Heart left ventricle (tissue), 16 donors: Measurements from ENCODE around the gene ADAMTS7. TPM values are rescaled to one million over a fixed set of nuclear protein-coding genes. Genes with fewer than 3 reads are reported as not detected.

Experiments
- ATAC-seq, 4 donors: fragments of 200-7000 bp; cut with Tn5 transposase; one replicate each; pipeline ENCODE4 v1.9.1; 2020 to 2022; ENCODE audit warnings: moderate library complexity in 4 of 4, mild to moderate bottlenecking in 3 of 4, moderate number of reproducible peaks in 1 of 4
- DNase-seq, 5 donors: peaks; one replicate each; pipeline ENCODE4 v3.0.0-alpha.2; 2020
- H3K27ac ChIP-seq, 12 donors: fragments of 200-600 bp; sonication (generic) in 4 of 12; one replicate each; pipeline versions ENCODE4 v1.5.0 to v1.8.0; 2016 to 2022; ENCODE audit warnings: mild to moderate bottlenecking in 2 of 12
- H3K27me3 ChIP-seq, 9 donors: fragments of 200-600 bp; sonication (generic) in 2 of 9; one replicate each; pipeline versions ENCODE4 v1.5.1 to v1.8.0; 2016 to 2022; ENCODE audit warnings: mild to moderate bottlenecking in 3 of 9
- H3K36me3 ChIP-seq, 9 donors: fragments of 200-600 bp; sonication (generic) in 2 of 9; one replicate each; pipeline versions ENCODE4 v1.5.0 to v1.8.0; 2018 to 2022; ENCODE audit warnings: mild to moderate bottlenecking in 2 of 9
- H3K4me1 ChIP-seq, 12 donors: fragments of 200-600 bp; sonication (generic) in 4 of 12; one replicate each; pipeline versions ENCODE4 v1.5.0 to v1.8.0; 2016 to 2022; ENCODE audit warnings: mild to moderate bottlenecking in 3 of 12
- H3K4me3 ChIP-seq, 12 donors: fragments of 200-600 bp; sonication (generic) in 4 of 12; one replicate each; pipeline versions ENCODE4 v1.5.0 to v1.8.0; 2017 to 2022; ENCODE audit warnings: mild to moderate bottlenecking in 9 of 12, moderate library complexity in 4 of 12
- H3K9me3 ChIP-seq, 12 donors: fragments of 200-600 bp; sonication (generic) in 4 of 12; one replicate each; pipeline versions ENCODE4 v1.5.0 to v1.8.0; 2016 to 2022; ENCODE audit warnings: mild to moderate bottlenecking in 1 of 12
- POLR2A ChIP-seq, 2 donors: fragments of 450-650 bp; IDR thresholded peaks; one replicate each; pipeline ENCODE4 v1.6.1; 2017; ENCODE audit warnings: antibody characterized with exemption in 2 of 2, mild to moderate bottlenecking in 2 of 2, moderate library complexity in 2 of 2
- WGBS, 4 donors: extraction: QIAGEN DNeasy Blood & Tissue Kit in 2 of 4; methylation state at CpG; one replicate each; pipeline versions ENCODE4 v1.1.5 to v1.1.7; 2013 to 2018; 5-methylcytosine and 5-hydroxymethylcytosine counted together
- intact Hi-C, 10 donors: fragments of 100-400 bp; cut with DNase I; formaldehyde crosslinking; loops; one replicate each; pipeline versions ENCODE4 v1.11.1 to v1.14.2; 2022
- polyA plus RNA-seq, 2 donors: library from polyadenylated mRNA; stranded (reverse); fragments of 200-250 nt; gene quantifications; one replicate each; pipeline ENCODE4 v1.2.3, GENCODE V29; 2013
- total RNA-seq, 9 donors: library from RNA; depleted of rRNA in 2 of 9; stranded (reverse); fragments of >200 nt in 2 of 9; fragmentation: NEBNext Ultra II Directional in 3 of 9; extraction: Animal tissue kit (Norgen Biotek cat#: 25700) in 3 of 9; gene quantifications; one replicate each; pipeline versions ENCODE4 v1.1.0 to v1.2.4, GENCODE V29; 2016 to 2023
- TF ChIP-seq, protein P1 (sequence below), 12 donors: fragments of 200-600 bp; sonication (generic) in 4 of 12; IDR thresholded peaks; one replicate each; pipeline versions ENCODE4 v1.5.0 to v1.8.0; 2018 to 2022; ENCODE audit warnings: antibody characterized with exemption in 12 of 12, mild to moderate bottlenecking in 5 of 12
- donor health status: ischemic (EF 13 %, LVEDD 7.1; RV severe dilation, severe dysfunction).
- donor health status: healthy with polysubstance abuse.
- donor health status: DM: no; HTN: yes; CAD: no.
- donor health status: DM: no; HTN: no; CAD: no.
- donor health status: ischemic (EF 25% LVEDD 6.9; RV normal size, moderate dysfunction).
- donor health status: ischemic (EF 25% LVEDD 5.7; RV mildly dilated, moderate dysfunction).
- donor health status: healthy.
- donor health status: DM: yes; HTN: yes; CAD: no.
- donor health status: ischemic (EF 35%, LVEDD 5.7; RV mildly dilated, moderate dysfunction).
- donor health status: nonischemic (EF 11% LVEDD 7.7; RV severe dilation, severe dysfunction).
- donor health status: DM: yes; HTN: yes; CAD: no.
- donor health status: PGD.
- donor health status: ischemic (EF 29% LVEDD 5.4; RV normal size, mild dysfunction).
- donor health status: nonischemic (EF 23%, LVEDD 6.1; RV moderate dilation, normal function).

Gene ADAMTS7
- total and polyA plus RNA-seq, 11 donors, result 5.0 to 29.9 (median 13.9) TPM

DNA sequence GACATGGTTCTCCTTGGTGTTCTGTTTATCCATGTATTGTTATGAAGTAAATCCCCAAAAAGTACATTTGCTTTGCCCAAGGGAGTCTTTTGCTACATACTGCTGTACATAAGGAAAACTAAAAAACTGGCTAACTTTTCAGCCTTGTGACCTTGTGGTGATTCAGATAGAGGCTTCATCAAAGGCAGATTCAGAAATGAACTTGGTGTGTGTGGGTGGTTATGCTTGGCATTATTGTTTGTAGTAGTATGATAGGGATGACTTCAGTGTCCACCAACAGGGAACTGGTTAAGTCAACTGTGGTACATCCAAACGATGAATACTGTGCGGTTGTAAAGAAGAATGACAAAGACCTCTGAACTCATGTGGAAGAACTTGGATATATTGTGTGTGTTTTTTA lies 94.6 kb downstream of the ADAMTS7 start:
- Histone ChIP-seq H3K4me1 (no peaks in the 10 kb centered on the region), H3K27me3 (peaks cover 0 to 16% (median 0%) of the 10 kb centered on the region in 9 donors), H3K36me3 (no peaks in the 10 kb centered on the region), H3K4me3 (no peak overlapping the region), H3K9me3 (peaks cover 0 to 4% (median 0%) of the 10 kb centered on the region in 12 donors), H3K27ac (no peak overlapping the region)
- TF ChIP-seq, protein P1, sequence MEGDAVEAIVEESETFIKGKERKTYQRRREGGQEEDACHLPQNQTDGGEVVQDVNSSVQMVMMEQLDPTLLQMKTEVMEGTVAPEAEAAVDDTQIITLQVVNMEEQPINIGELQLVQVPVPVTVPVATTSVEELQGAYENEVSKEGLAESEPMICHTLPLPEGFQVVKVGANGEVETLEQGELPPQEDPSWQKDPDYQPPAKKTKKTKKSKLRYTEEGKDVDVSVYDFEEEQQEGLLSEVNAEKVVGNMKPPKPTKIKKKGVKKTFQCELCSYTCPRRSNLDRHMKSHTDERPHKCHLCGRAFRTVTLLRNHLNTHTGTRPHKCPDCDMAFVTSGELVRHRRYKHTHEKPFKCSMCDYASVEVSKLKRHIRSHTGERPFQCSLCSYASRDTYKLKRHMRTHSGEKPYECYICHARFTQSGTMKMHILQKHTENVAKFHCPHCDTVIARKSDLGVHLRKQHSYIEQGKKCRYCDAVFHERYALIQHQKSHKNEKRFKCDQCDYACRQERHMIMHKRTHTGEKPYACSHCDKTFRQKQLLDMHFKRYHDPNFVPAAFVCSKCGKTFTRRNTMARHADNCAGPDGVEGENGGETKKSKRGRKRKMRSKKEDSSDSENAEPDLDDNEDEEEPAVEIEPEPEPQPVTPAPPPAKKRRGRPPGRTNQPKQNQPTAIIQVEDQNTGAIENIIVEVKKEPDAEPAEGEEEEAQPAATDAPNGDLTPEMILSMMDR (IDR thresholded peaks at IDR 0.05), result no peak
- no peak for TF ChIP-seq POLR2A (IDR thresholded peaks at IDR 0.05)
- no peak for ATAC-seq
- no peak for DNase-seq
- WGBS, 4 donors, result 82 to 90% (median 89%) methylated on average over 2 of the region's 2 CpGs
- intact Hi-C loops, result no loop called here

DNA sequence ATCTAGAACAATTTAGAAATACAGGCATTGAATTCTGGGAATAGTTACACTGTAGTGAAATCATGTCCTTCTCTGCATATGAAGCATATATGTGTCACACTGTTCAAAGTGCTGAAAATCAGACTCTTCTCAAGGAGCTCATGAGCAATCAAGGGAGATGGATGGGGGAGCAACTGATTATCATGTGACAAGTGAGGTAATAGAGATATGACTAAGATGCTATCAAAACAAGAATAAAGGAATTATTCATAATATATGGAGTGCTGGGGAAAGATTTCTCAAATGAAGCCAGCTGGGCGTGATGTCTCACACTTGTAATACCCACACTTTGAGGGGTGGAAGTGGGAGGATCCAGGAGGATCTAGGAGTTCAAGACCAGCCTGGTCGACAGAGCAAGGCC lies 95.3 kb downstream of the ADAMTS7 start:
- intact Hi-C loops, result no loop called here
- TF ChIP-seq POLR2A (IDR thresholded peaks at IDR 0.05), result no peak
- TF ChIP-seq, protein P1 (IDR thresholded peaks at IDR 0.05), result no peak

DNA sequence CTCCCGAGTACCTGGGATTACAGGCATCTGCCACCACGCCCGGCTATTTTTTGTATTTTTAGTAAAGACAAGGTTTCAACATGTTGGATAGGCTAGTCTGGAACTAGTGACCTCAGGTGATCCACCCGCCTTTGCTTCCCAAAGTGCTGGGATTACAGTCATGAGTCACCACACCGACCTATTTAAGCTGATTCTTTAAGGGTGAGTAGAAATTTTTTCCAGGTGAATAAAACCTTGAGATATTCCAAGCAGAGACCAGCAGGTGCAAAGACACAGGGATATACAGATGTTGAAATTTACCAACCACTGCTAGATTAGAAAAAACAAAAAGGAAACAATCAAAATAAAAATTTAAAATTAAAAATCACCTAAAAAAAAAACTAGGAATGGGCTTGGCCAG lies 95.8 kb downstream of the ADAMTS7 start:
- H3K36me3 ChIP-seq, result no peaks in the 10 kb centered on the region
- no peak for TF ChIP-seq POLR2A (IDR thresholded peaks at IDR 0.05)
- TF ChIP-seq, protein P1 (IDR thresholded peaks at IDR 0.05), result no peak
- no peak overlapping the region for H3K4me3 ChIP-seq
- H3K4me1 ChIP-seq, result no peaks in the 10 kb centered on the region
- peaks cover 0 to 18% (median 0%) of the 10 kb centered on the region in 9 donors for H3K27me3 ChIP-seq
- H3K27ac ChIP-seq, result no peak overlapping the region
- 84 to 95% (median 92%) methylated on average over 5 of the region's 5 CpGs for WGBS, 4 donors
- peaks cover 0 to 4% (median 0%) of the 10 kb centered on the region in 12 donors for H3K9me3 ChIP-seq
- no peak for ATAC-seq
- intact Hi-C loops, result no loop called here
- DNase-seq, result no peak

More for the DNA sequence above, 95.3 kb downstream of the ADAMTS7 start:
- Histone ChIP-seq H3K27me3 (peaks cover 0 to 16% (median 0%) of the 10 kb centered on the region in 9 donors), H3K36me3 (no peaks in the 10 kb centered on the region), H3K9me3 (peaks cover 0 to 4% (median 0%) of the 10 kb centered on the region in 12 donors), H3K27ac (no peak overlapping the region), H3K4me3 (no peak overlapping the region), H3K4me1 (no peaks in the 10 kb centered on the region)
- 62 to 73% (median 67%) methylated on average over 2 of the region's 2 CpGs for WGBS, 4 donors
- ATAC-seq (no peak), DNase-seq (no peak)

DNA sequence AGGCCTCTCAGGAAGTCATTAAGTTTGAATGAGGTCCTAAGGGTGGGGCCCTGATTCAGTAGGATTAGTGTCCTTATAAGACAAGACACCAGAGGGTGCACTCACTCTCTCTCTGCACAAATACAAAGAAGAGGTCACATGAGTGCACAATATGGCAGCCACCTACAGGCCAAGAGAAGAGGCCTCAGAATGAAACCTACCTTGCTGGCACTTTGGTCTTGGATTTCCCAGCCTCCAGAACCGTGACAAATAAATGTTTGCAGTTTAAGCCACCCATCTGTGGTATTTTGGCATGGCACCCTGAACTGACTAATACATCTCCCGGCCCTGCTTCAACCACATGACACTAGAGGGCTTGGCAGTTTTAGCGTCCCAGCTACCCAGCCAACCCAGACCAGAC lies 96.4 kb downstream of the ADAMTS7 start:
- H3K4me1 ChIP-seq, result no peaks in the 10 kb centered on the region
- peaks cover 0 to 4% (median 0%) of the 10 kb centered on the region in 12 donors for H3K9me3 ChIP-seq
- DNase-seq (no peak), ATAC-seq (no peak)
- WGBS, 4 donors, result 73 to 83% (median 75%) methylated on average over 3 of the region's 3 CpGs
- no peak overlapping the region for H3K27ac ChIP-seq
- no peak for TF ChIP-seq POLR2A (IDR thresholded peaks at IDR 0.05)
- TF ChIP-seq, protein P1 (IDR thresholded peaks at IDR 0.05), result no peak
- peaks cover 0 to 18% (median 0%) of the 10 kb centered on the region in 9 donors for H3K27me3 ChIP-seq
- intact Hi-C loops, result loop anchor here in 1 of 10 donors (5.0 kb wide), 1 partner anchor 78 kb away; no protein-coding TSS in a partner anchor
- no peak overlapping the region for H3K4me3 ChIP-seq
- no peaks in the 10 kb centered on the region for H3K36me3 ChIP-seq
